Neural cell (in vitro differentiated cells): Measurements from ENCODE around the gene SETD1A. TPM values are rescaled to one million over a fixed set of nuclear protein-coding genes. Genes with fewer than 3 reads are reported as not detected.

Source experiments
- H2AFZ ChIP-seq: fragments of 200-600, 300-800 bp; sonication (generic), shearing (Covaris generic); 2 replicates; pipeline ENCODE4 v1.6.0; 2014; ENCODE audit warnings: low read depth, mild to moderate bottlenecking, antibody characterized with exemption, low read length, moderate library complexity
- H3F3A ChIP-seq: fragments of 200-600 bp; shearing (Covaris generic); 2 replicates; pipeline ENCODE4 v1.6.1; 2016; ENCODE audit warnings: mild to moderate bottlenecking, moderate library complexity, mixed read lengths, antibody characterized with exemption, low read length; ENCODE audit not compliant: insufficient read depth, poor library complexity, severe bottlenecking
- H3K27ac ChIP-seq: fragments of 200-600, 300-800 bp; sonication (generic), shearing (Covaris generic); 2 replicates; pipeline ENCODE4 v1.5.1; 2014; ENCODE audit warnings: mild to moderate bottlenecking, low read length, moderate library complexity
- H3K27me3 ChIP-seq: fragments of 300-800, 200-600 bp; sonication (generic), shearing (Covaris generic); 2 replicates; pipeline ENCODE4 v1.6.0; 2014; ENCODE audit warnings: mild to moderate bottlenecking, low read depth, low read length, moderate library complexity; ENCODE audit not compliant: insufficient read depth
- H3K36me3 ChIP-seq: fragments of 300-800, 200-600 bp; sonication (generic), shearing (Covaris generic); 2 replicates; pipeline ENCODE4 v1.5.1; 2014; ENCODE audit warnings: mild to moderate bottlenecking, antibody characterized with exemption, low read length, moderate library complexity; ENCODE audit not compliant: insufficient read depth
- H3K4me2 ChIP-seq: fragments of 300-800, 200-600 bp; sonication (generic), shearing (Covaris generic); 2 replicates; pipeline ENCODE4 v1.6.0; 2014; ENCODE audit warnings: mild to moderate bottlenecking, low read length
- H3K4me3 ChIP-seq: fragments of 300-800, 200-600 bp; sonication (generic), shearing (Covaris generic); 2 replicates; pipeline ENCODE4 v1.5.1; 2014; ENCODE audit warnings: mild to moderate bottlenecking, low read length, moderate library complexity
- H3K79me2 ChIP-seq: fragments of 200-600 bp; shearing (Covaris generic); replicated peaks from 2 replicates; pipeline ENCODE4 v1.6.0; 2014; ENCODE audit warnings: mild to moderate bottlenecking, low read length, moderate library complexity; ENCODE audit not compliant: insufficient read depth
- H3K9ac ChIP-seq: fragments of 300-800, 200-600 bp; sonication (generic), shearing (Covaris generic); 2 replicates; pipeline ENCODE4 v1.6.1; 2016; ENCODE audit warnings: mild to moderate bottlenecking, low read length, mixed read lengths
- H3K9me2 ChIP-seq: fragments of 200-600 bp; shearing (Covaris generic); 2 replicates; pipeline ENCODE4 v1.6.1; 2016; ENCODE audit warnings: mild to moderate bottlenecking, low read length, mixed read lengths; ENCODE audit not compliant: insufficient read depth
- H3K9me3 ChIP-seq: fragments of 200-600, 300-800 bp; sonication (generic), shearing (Covaris generic); 2 replicates; pipeline ENCODE4 v1.6.1; 2016; ENCODE audit warnings: mild to moderate bottlenecking, mixed run types, low read length, moderate library complexity, mixed read lengths
- H4K20me1 ChIP-seq: fragments of 200-600 bp; shearing (Covaris generic); 2 replicates; pipeline ENCODE4 v1.6.1; 2016; ENCODE audit warnings: mild to moderate bottlenecking, mixed run types; ENCODE audit not compliant: insufficient read depth
- EP300 ChIP-seq: fragments of 450-650 bp; conservative IDR thresholded peaks from 2 replicates; pipeline ENCODE4 v1.6.1; 2014; ENCODE audit warnings: antibody characterized with exemption, mild to moderate bottlenecking, moderate library complexity; ENCODE audit not compliant: poor library complexity, severe bottlenecking
- EZH2 ChIP-seq: fragments of 200-600, 300-800 bp; shearing (Covaris generic), sonication (generic); IDR thresholded peaks from 2 replicates; pipeline ENCODE4 v1.6.1; 2014; ENCODE audit warnings: antibody characterized with exemption, low read length, borderline replicate concordance, mild to moderate bottlenecking; ENCODE audit not compliant: insufficient read depth, poor library complexity, severe bottlenecking
- MXI1 ChIP-seq: fragments of 450-650 bp; conservative IDR thresholded peaks from 2 replicates; pipeline ENCODE4 v1.6.1; 2014; ENCODE audit warnings: antibody characterized with exemption, mild to moderate bottlenecking; ENCODE audit not compliant: poor library complexity, severe bottlenecking
- POLR2AphosphoS5 ChIP-seq: IDR thresholded peaks from 2 replicates; pipeline ENCODE4 v1.6.1; 2012
- RAD21 ChIP-seq: fragments of 450-650 bp; conservative IDR thresholded peaks from 2 replicates; pipeline ENCODE4 v1.6.1; 2014; ENCODE audit warnings: antibody characterized with exemption, mild to moderate bottlenecking, moderate library complexity
- SMC3 ChIP-seq: fragments of 450-650 bp; conservative IDR thresholded peaks from 2 replicates; pipeline ENCODE4 v1.6.1; 2014; ENCODE audit warnings: antibody characterized with exemption, mild to moderate bottlenecking, moderate library complexity; ENCODE audit not compliant: poor library complexity
- TAF1 ChIP-seq: IDR thresholded peaks from 2 replicates; pipeline ENCODE4 v1.6.1; 2012; ENCODE audit warnings: low read depth
- polyA plus RNA-seq: library from polyadenylated mRNA; depleted of rRNA; stranded (reverse); fragments of >200 nt; gene quantifications from 2 replicates; pipeline ENCODE4 v1.2.3, GENCODE V29; 2014
- TF ChIP-seq, protein P1 (sequence below): fragments of 450-650 bp; IDR thresholded peaks from 2 replicates; pipeline ENCODE4 v1.5.1; 2014; ENCODE audit warnings: antibody characterized with exemption, mild to moderate bottlenecking, moderate library complexity; ENCODE audit not compliant: poor library complexity, severe bottlenecking
- TF ChIP-seq, protein P2 (sequence below): IDR thresholded peaks from 2 replicates; pipeline ENCODE4 v1.6.1; 2012; ENCODE audit warnings: borderline replicate concordance

SETD1A gene
- polyA plus RNA-seq, 1 donor from 2014 or later: 1.4 TPM

DNA sequence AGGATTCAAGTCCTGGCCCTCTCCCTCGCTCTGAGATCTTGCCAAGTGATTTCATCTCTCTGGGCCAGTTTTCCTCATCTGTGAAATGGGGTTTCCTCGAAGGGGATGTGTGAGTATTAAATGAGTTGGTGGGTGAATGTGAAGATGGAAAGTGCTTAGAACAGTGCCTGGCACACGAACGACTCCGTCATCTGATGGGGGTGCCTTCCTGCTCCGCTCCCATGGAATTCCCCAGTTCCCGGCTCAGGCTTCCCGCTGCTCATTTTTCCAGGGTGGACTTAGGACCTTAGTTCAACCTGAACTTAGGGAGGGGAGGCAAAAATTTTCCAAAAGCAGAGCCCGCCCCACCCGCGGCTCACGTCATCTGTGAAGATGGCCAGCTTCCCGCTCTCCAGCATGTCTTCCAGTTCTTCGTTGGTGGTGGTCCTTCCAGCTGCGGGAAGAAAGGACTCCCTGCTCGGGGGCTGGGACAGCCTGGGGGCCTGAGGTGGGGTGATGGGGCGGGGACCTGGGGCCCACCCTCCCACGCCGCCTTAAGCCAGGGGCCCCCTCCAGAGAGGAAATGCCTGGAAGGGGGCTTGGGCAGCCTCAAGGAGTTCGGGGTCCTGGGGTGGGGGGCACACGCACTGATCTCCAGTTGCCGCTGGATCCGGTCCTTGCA lies 38.9 kb downstream of the SETD1A start:
- no peaks in the 10 kb centered on the region for H3F3A ChIP-seq
- H3K9me2 ChIP-seq: no peaks in the 10 kb centered on the region
- no peak overlapping the region for H3K4me3 ChIP-seq
- no peak overlapping the region for H3K9ac ChIP-seq
- no peaks in the 10 kb centered on the region for H3K36me3 ChIP-seq
- H4K20me1 ChIP-seq: no peaks in the 10 kb centered on the region
- no peaks in the 10 kb centered on the region for H3K9me3 ChIP-seq
- H3K27ac ChIP-seq: no peak overlapping the region
- TF ChIP-seq EP300 (no peak), POLR2AphosphoS5 (no peak), SMC3 (no peak), RAD21 (no peak), MXI1 (no peak), EZH2 (no peak), TAF1 (no peak)
- TF ChIP-seq, protein P1, sequence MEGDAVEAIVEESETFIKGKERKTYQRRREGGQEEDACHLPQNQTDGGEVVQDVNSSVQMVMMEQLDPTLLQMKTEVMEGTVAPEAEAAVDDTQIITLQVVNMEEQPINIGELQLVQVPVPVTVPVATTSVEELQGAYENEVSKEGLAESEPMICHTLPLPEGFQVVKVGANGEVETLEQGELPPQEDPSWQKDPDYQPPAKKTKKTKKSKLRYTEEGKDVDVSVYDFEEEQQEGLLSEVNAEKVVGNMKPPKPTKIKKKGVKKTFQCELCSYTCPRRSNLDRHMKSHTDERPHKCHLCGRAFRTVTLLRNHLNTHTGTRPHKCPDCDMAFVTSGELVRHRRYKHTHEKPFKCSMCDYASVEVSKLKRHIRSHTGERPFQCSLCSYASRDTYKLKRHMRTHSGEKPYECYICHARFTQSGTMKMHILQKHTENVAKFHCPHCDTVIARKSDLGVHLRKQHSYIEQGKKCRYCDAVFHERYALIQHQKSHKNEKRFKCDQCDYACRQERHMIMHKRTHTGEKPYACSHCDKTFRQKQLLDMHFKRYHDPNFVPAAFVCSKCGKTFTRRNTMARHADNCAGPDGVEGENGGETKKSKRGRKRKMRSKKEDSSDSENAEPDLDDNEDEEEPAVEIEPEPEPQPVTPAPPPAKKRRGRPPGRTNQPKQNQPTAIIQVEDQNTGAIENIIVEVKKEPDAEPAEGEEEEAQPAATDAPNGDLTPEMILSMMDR: no peak
- TF ChIP-seq, protein P2, sequence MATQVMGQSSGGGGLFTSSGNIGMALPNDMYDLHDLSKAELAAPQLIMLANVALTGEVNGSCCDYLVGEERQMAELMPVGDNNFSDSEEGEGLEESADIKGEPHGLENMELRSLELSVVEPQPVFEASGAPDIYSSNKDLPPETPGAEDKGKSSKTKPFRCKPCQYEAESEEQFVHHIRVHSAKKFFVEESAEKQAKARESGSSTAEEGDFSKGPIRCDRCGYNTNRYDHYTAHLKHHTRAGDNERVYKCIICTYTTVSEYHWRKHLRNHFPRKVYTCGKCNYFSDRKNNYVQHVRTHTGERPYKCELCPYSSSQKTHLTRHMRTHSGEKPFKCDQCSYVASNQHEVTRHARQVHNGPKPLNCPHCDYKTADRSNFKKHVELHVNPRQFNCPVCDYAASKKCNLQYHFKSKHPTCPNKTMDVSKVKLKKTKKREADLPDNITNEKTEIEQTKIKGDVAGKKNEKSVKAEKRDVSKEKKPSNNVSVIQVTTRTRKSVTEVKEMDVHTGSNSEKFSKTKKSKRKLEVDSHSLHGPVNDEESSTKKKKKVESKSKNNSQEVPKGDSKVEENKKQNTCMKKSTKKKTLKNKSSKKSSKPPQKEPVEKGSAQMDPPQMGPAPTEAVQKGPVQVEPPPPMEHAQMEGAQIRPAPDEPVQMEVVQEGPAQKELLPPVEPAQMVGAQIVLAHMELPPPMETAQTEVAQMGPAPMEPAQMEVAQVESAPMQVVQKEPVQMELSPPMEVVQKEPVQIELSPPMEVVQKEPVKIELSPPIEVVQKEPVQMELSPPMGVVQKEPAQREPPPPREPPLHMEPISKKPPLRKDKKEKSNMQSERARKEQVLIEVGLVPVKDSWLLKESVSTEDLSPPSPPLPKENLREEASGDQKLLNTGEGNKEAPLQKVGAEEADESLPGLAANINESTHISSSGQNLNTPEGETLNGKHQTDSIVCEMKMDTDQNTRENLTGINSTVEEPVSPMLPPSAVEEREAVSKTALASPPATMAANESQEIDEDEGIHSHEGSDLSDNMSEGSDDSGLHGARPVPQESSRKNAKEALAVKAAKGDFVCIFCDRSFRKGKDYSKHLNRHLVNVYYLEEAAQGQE: no peak
- H2AFZ ChIP-seq: no peak overlapping the region
- no peaks in the 10 kb centered on the region for H3K79me2 ChIP-seq
- peaks cover 4% of the 10 kb centered on the region for H3K27me3 ChIP-seq
- no peak overlapping the region for H3K4me2 ChIP-seq

DNA sequence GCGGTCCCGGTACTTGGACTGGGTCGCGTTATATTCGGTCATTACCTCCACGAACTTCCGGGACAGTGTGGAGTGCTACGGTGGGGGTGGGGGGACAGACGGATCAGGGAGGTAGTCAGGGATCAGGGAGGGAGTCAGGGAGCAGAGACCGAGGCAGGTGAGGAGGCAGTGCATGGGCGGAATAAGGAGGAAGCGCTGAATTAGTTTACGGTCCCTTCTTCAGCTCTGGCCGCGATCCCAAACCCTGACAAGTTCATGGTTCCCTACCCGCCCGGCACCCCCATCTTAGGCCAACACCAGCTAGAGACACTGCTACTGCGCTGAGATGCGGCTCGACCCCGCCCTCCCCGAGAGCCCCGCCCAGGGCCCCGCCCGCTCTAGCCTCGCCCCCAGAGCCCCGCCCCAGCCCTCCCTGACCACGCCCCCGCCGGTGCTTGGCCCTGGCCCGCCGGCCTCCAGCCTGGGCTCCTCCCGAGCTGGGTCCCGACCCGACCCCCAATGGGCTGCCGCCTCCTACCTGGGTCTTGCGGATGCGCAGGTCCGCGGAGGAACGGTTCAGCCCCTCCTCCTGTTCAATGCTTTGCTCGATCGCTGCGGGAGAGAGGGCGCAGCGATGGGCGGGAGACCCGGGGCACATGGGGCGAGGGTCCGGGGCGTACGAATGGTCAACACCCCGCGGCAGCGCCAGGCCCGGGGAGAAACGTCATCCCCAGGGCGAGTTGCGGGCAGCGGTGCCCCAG lies 39.6 kb downstream of the SETD1A start:
- no peaks in the 10 kb centered on the region for H3K9me3 ChIP-seq
- H4K20me1 ChIP-seq: no peaks in the 10 kb centered on the region
- H3K9ac ChIP-seq: no peak overlapping the region
- no peak overlapping the region for H3K4me3 ChIP-seq
- no peaks in the 10 kb centered on the region for H3K79me2 ChIP-seq
- H2AFZ ChIP-seq: no peak overlapping the region
- TF ChIP-seq, protein P1: no peak
- TF ChIP-seq POLR2AphosphoS5: no peak
- TF ChIP-seq EZH2: no peak
- no peak for TF ChIP-seq RAD21
- TF ChIP-seq TAF1: no peak
- TF ChIP-seq, protein P2: no peak
- no peak for TF ChIP-seq MXI1
- no peak for TF ChIP-seq SMC3
- peaks cover 4% of the 10 kb centered on the region for H3K27me3 ChIP-seq
- H3K27ac ChIP-seq: no peak overlapping the region
- no peak overlapping the region for H3K4me2 ChIP-seq
- no peaks in the 10 kb centered on the region for H3F3A ChIP-seq
- no peaks in the 10 kb centered on the region for H3K36me3 ChIP-seq
- H3K9me2 ChIP-seq: no peaks in the 10 kb centered on the region
